Epithelial cell of esophagus (primary cell): ENCODE data around the gene LAPTM5.

Experiments
- DNase-seq: peaks from one replicate; pipeline ENCODE4 v3.0.0; 2010; ENCODE audit warnings: low read depth
- H3K4me3 ChIP-seq: 2 replicates; pipeline ENCODE4 v1.5.1; 2011; ENCODE audit warnings: mild to moderate bottlenecking, low read length, control low read depth
- CTCF ChIP-seq: IDR thresholded peaks from 2 replicates; pipeline ENCODE4 v1.5.1; 2011; ENCODE audit warnings: low read depth, mild to moderate bottlenecking, low read length, control low read depth, inconsistent platforms; ENCODE audit not compliant: insufficient read depth; ENCODE audit errors: missing control alignments

Gene LAPTM5

GRCh38 chr1:30693822-30694221 is 63.8 kb downstream of the LAPTM5 start:
- TF ChIP-seq CTCF, result no peak
- no peak for DNase-seq
- H3K4me3 ChIP-seq, result no peak overlapping the region

GRCh38 chr1:30693366-30693765 is 64.2 kb downstream of the LAPTM5 start:
- TF ChIP-seq CTCF, result no peak
- H3K4me3 ChIP-seq, result no peak overlapping the region
- no peak for DNase-seq

GRCh38 chr1:30692948-30693301 is 64.6 kb downstream of the LAPTM5 start:
- DNase-seq, result no peak
- TF ChIP-seq CTCF, result no peak
- no peak overlapping the region for H3K4me3 ChIP-seq

GRCh38 chr1:30692201-30692947 is 65.2 kb downstream of the LAPTM5 start:
- no peak for DNase-seq
- no peak for TF ChIP-seq CTCF
- H3K4me3 ChIP-seq, result no peak overlapping the region

- no peak overlapping the region for H3K4me3 ChIP-seq
- no peak for TF ChIP-seq CTCF
- no peak for DNase-seq
Measured at GRCh38 chr1:30691480-30691879, 66.1 kb downstream of the LAPTM5 start.

- H3K4me3 ChIP-seq, result no peak overlapping the region
- peak; percentile 44 for DNase-seq
- TF ChIP-seq CTCF, result no peak
Measured at GRCh38 chr1:30689901-30690645, 67.5 kb downstream of the LAPTM5 start.
